ENCODE results near the gene ARID1B.

- no peak for TF ChIP-seq CTCF (IDR thresholded peaks at IDR 0.05)
- TF ChIP-seq POLR2A (IDR thresholded peaks at IDR 0.05), result no peak
Measured at GRCh38 chr6:156857573-156857972, 80.4 kb downstream of the ARID1B start.
